GM12878 (cell line): Measurements from ENCODE around the gene PDE7B.

ENCODE experiments used
- CEBPB ChIP-seq, 2 experiments: fragments of 150-350 bp in 1 of 2; IDR thresholded peaks; 2 replicates each; pipeline ENCODE4 v1.6.1; 2012 to 2014; ENCODE audit warnings: low read depth in 2 of 2, low read length in 2 of 2, borderline replicate concordance in 1 of 2, inconsistent platforms in 1 of 2
- CTCF ChIP-seq, 3 experiments: IDR thresholded peaks in 2 of 3; conservative IDR thresholded peaks in 1 of 3; 2 replicates each; pipeline ENCODE4 v1.5.1; 2011; ENCODE audit warnings: low read depth in 3 of 3, low read length in 3 of 3, mild to moderate bottlenecking in 3 of 3, control low read depth in 2 of 3, moderate library complexity in 2 of 3, inconsistent platforms in 1 of 3, mixed read lengths in 1 of 3; ENCODE audit not compliant: control insufficient read depth in 2 of 3, insufficient read depth in 1 of 3; ENCODE audit errors: extremely low read depth in 1 of 3
- ETV6 ChIP-seq, 2 experiments: fragments of 450-650 bp in 1 of 2; IDR thresholded peaks in 1 of 2; conservative IDR thresholded peaks in 1 of 2; 2 replicates each; pipeline ENCODE4 v1.6.1; 2014; ENCODE audit warnings: antibody characterized with exemption in 1 of 2, borderline replicate concordance in 1 of 2, low read depth in 1 of 2, mild to moderate bottlenecking in 1 of 2, moderate library complexity in 1 of 2
- JUND ChIP-seq: IDR thresholded peaks from 2 replicates; pipeline ENCODE4 v1.6.1; 2012; ENCODE audit warnings: low read depth, mild to moderate bottlenecking, low read length, improper control_type of control experiment, moderate library complexity
- KAT2A ChIP-seq: conservative IDR thresholded peaks from 2 replicates; pipeline ENCODE4 v1.6.1; 2011; ENCODE audit warnings: low read depth, low read length; ENCODE audit not compliant: control insufficient read depth
- NFIC ChIP-seq: IDR thresholded peaks from 2 replicates; pipeline ENCODE4 v1.6.1; 2012; ENCODE audit warnings: low read depth, mild to moderate bottlenecking, inconsistent platforms, low read length, moderate library complexity
- NR2C1 ChIP-seq: fragments of 450-650 bp; IDR thresholded peaks from 2 replicates; pipeline ENCODE4 v1.6.1; 2017; ENCODE audit warnings: antibody characterized with exemption, mild to moderate bottlenecking, moderate library complexity
- PAX8 ChIP-seq: fragments of 450-650 bp; IDR thresholded peaks from 2 replicates; pipeline ENCODE4 v1.6.1; 2017; ENCODE audit warnings: mild to moderate bottlenecking, moderate library complexity
- POLR2A ChIP-seq: IDR thresholded peaks from 2 replicates; pipeline ENCODE4 v1.6.1; 2011; ENCODE audit warnings: low read depth, mild to moderate bottlenecking, low read length
- POLR2AphosphoS5 ChIP-seq: IDR thresholded peaks from 2 replicates; pipeline ENCODE4 v1.6.1; 2011; ENCODE audit warnings: mild to moderate bottlenecking, low read length, inconsistent platforms
- SP1 ChIP-seq: IDR thresholded peaks from one replicate; pipeline ENCODE4 v1.6.1; 2011; ENCODE audit warnings: low read depth, low read length
- SREBF2 ChIP-seq: IDR thresholded peaks from 2 replicates; pipeline ENCODE4 v1.6.1; 2012; ENCODE audit warnings: mild to moderate bottlenecking, low read length
- SUPT20H ChIP-seq: IDR thresholded peaks from 2 replicates; pipeline ENCODE4 v1.6.1; 2011; ENCODE audit warnings: low read depth, mild to moderate bottlenecking, low read length, moderate library complexity, borderline replicate concordance; ENCODE audit not compliant: control insufficient read depth
- YBX1 ChIP-seq: fragments of 450-650 bp; IDR thresholded peaks from 2 replicates; pipeline ENCODE4 v1.6.1; 2016; ENCODE audit warnings: antibody characterized with exemption

GRCh38 chr6:136127873-136128272 lies 276.4 kb downstream of the PDE7B start:
- no peak for TF ChIP-seq YBX1
- TF ChIP-seq JUND: no peak
- TF ChIP-seq CTCF (IDR thresholded peaks at IDR 0.05 in 2 of 3, conservative IDR thresholded peaks at IDR 0.05 in 1 of 3; ENCODE audit: control insufficient read depth in 2 of 3, extremely low read depth in 1 of 3, insufficient read depth in 1 of 3, low read depth in 3 of 3, low read length in 3 of 3): no peak
- no peak for TF ChIP-seq NR2C1
- TF ChIP-seq PAX8: no peak
- no peak for TF ChIP-seq KAT2A
- no peak for TF ChIP-seq POLR2A
- TF ChIP-seq SUPT20H: no peak
- no peak for TF ChIP-seq NFIC
- no peak for TF ChIP-seq POLR2AphosphoS5
- no peak for TF ChIP-seq SREBF2
- TF ChIP-seq CEBPB (IDR thresholded peaks at IDR 0.05; ENCODE audit: borderline replicate concordance in 1 of 2, low read depth in 2 of 2, low read length in 2 of 2): no peak
- TF ChIP-seq SP1: no peak
- TF ChIP-seq ETV6 (conservative IDR thresholded peaks at IDR 0.05 in 1 of 2, IDR thresholded peaks at IDR 0.05 in 1 of 2; ENCODE audit: borderline replicate concordance in 1 of 2, low read depth in 1 of 2): no peak
